Measurements from ENCODE around the gene DNMBP.

DNA sequence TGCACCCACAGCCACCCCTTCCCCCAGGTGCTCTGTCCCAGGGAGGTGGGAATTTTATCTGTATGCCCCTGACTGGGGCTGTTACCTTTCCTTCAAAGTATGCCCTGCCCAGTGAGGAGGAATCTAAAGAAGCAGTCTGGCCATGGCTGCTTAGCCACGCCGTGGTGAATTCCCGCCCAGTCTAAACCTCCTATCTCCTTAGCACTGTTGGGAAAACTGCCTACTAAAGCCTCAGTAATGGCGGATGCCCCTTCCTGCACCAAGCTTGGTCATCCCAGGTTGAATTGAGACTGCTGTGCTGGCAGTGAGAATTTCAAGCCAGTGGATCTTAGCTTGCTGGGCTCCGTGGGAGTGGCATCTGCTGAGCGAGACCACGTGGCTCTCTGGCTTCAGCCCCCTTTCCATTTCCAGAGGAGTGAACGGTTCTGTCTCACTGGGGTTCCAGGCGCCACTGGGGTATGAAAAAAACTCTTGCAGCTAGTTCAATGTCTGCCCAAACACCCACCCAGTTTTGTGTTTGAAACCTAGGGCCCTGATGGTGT lies 140.1 kb downstream of the DNMBP start:
- TF ChIP-seq RFX5 (IDR thresholded peaks at IDR 0.05; ENCODE audit: borderline replicate concordance, low read depth, low read length) (no peak), YY1 (IDR thresholded peaks at IDR 0.05; ENCODE audit: low read depth, low read length) (no peak), CTCF (IDR thresholded peaks at IDR 0.05; ENCODE audit: control extremely low read depth in 1 of 3, insufficient read depth in 1 of 3, low read depth in 1 of 3, low read length in 3 of 3) (no peak), EGR1 (IDR thresholded peaks at IDR 0.05; ENCODE audit: borderline replicate concordance, low read depth, low read length) (no peak), GTF2F1 (IDR thresholded peaks at IDR 0.05; ENCODE audit: borderline replicate concordance, low read depth, low read length) (no peak), CEBPB (IDR thresholded peaks at IDR 0.05; ENCODE audit: low read depth, low read length) (no peak), SIRT6 (IDR thresholded peaks at IDR 0.05; ENCODE audit: low read length) (no peak), TEAD4 (IDR thresholded peaks at IDR 0.05; ENCODE audit: low read depth, low read length) (no peak), POLR2A (IDR thresholded peaks at IDR 0.05; ENCODE audit: control extremely low read depth in 1 of 2, low read depth in 2 of 2, low read length in 2 of 2) (no peak), EZH2 (IDR thresholded peaks at IDR 0.05; ENCODE audit: low read depth, low read length, severe bottlenecking) (no peak), CHD2 (IDR thresholded peaks at IDR 0.05; ENCODE audit: low read length) (no peak)

Data from H1 (cell line).